ENCODE measurements around the gene FLYWCH2.

Gene FLYWCH2

DNA sequence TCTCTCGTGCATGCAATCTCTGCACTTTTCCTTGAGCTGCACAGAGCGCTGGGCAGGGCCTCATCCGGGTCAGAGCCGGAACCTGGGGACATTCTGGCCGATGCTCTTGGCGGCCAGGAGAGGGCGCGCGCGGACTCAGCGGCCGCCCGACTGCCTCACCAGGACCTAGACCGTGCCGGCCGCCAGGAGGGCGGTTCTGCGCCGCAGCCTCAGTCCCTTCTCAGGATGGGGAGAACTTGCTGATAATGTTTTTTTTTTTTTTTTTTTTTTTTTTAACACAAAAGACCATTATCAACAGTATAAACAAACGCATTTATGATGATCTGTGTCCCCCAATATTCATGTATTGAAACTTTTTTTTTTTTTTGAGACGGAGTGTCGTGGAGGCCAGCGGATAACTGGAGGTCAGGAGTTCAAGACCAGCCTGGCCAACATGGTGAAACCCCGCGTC is 8.1 kb upstream of the FLYWCH2 start (continued):
- TF ChIP-seq, protein P1, sequence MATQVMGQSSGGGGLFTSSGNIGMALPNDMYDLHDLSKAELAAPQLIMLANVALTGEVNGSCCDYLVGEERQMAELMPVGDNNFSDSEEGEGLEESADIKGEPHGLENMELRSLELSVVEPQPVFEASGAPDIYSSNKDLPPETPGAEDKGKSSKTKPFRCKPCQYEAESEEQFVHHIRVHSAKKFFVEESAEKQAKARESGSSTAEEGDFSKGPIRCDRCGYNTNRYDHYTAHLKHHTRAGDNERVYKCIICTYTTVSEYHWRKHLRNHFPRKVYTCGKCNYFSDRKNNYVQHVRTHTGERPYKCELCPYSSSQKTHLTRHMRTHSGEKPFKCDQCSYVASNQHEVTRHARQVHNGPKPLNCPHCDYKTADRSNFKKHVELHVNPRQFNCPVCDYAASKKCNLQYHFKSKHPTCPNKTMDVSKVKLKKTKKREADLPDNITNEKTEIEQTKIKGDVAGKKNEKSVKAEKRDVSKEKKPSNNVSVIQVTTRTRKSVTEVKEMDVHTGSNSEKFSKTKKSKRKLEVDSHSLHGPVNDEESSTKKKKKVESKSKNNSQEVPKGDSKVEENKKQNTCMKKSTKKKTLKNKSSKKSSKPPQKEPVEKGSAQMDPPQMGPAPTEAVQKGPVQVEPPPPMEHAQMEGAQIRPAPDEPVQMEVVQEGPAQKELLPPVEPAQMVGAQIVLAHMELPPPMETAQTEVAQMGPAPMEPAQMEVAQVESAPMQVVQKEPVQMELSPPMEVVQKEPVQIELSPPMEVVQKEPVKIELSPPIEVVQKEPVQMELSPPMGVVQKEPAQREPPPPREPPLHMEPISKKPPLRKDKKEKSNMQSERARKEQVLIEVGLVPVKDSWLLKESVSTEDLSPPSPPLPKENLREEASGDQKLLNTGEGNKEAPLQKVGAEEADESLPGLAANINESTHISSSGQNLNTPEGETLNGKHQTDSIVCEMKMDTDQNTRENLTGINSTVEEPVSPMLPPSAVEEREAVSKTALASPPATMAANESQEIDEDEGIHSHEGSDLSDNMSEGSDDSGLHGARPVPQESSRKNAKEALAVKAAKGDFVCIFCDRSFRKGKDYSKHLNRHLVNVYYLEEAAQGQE (tag by site-specific recombination; IDR thresholded peaks at IDR 0.05) = 0 out of 2 replicates have a peak, but pooled peaks have one; percentile 19
- no peak for TF ChIP-seq ZNF791 (tag by site-specific recombination; IDR thresholded peaks at IDR 0.05)
- TF ChIP-seq KLF1 (tag by site-specific recombination; IDR thresholded peaks at IDR 0.05) = no peak
- TF ChIP-seq GFI1B (tag by site-specific recombination; IDR thresholded peaks at IDR 0.05) = no peak
- no peak for TF ChIP-seq ZNF148 (tag by site-specific recombination; IDR thresholded peaks at IDR 0.05; ENCODE audit: borderline replicate concordance)
- TF ChIP-seq, protein P2, sequence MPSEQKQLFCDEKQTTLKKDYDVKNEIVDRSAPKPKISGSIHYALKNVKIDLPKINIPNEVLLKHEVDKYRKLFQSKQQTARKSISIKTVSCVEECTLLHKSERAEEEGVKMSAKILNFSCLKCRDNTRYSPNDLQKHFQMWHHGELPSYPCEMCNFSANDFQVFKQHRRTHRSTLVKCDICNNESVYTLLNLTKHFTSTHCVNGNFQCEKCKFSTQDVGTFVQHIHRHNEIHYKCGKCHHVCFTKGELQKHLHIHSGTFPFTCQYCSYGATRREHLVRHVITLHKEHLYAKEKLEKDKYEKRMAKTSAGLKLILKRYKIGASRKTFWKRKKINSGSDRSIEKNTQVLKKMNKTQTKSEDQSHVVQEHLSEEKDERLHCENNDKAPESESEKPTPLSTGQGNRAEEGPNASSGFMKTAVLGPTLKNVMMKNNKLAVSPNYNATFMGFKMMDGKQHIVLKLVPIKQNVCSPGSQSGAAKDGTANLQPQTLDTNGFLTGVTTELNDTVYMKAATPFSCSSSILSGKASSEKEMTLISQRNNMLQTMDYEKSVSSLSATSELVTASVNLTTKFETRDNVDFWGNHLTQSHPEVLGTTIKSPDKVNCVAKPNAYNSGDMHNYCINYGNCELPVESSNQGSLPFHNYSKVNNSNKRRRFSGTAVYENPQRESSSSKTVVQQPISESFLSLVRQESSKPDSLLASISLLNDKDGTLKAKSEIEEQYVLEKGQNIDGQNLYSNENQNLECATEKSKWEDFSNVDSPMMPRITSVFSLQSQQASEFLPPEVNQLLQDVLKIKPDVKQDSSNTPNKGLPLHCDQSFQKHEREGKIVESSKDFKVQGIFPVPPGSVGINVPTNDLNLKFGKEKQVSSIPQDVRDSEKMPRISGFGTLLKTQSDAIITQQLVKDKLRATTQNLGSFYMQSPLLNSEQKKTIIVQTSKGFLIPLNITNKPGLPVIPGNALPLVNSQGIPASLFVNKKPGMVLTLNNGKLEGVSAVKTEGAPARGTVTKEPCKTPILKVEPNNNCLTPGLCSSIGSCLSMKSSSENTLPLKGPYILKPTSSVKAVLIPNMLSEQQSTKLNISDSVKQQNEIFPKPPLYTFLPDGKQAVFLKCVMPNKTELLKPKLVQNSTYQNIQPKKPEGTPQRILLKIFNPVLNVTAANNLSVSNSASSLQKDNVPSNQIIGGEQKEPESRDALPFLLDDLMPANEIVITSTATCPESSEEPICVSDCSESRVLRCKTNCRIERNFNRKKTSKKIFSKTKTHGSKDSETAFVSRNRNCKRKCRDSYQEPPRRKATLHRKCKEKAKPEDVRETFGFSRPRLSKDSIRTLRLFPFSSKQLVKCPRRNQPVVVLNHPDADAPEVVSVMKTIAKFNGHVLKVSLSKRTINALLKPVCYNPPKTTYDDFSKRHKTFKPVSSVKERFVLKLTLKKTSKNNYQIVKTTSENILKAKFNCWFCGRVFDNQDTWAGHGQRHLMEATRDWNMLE (tag by site-specific recombination; conservative IDR thresholded peaks at IDR 0.05; ENCODE audit: low read depth) = no peak; the same call in 1 of the 2 replicates
- 0 out of 2 replicates have a peak, but pooled peaks have one; percentile 39 for TF ChIP-seq ZEB2 (tag by site-specific recombination; IDR thresholded peaks at IDR 0.05)
- no peak for TF ChIP-seq ZNF621 (tag by site-specific recombination; IDR thresholded peaks at IDR 0.05)
- no peak for TF ChIP-seq OSR2 (tag by site-specific recombination; IDR thresholded peaks at IDR 0.05)
- no peak for TF ChIP-seq ZNF548 (tag by site-specific recombination; IDR thresholded peaks at IDR 0.05)
- peak; percentile 25; the same call in 1 of the 2 replicates for TF ChIP-seq GLIS1 (tag by site-specific recombination; IDR thresholded peaks at IDR 0.05)
- no peak for TF ChIP-seq ZNF221 (tag by site-specific recombination; IDR thresholded peaks at IDR 0.05; ENCODE audit: borderline replicate concordance)
- TF ChIP-seq, protein P3, sequence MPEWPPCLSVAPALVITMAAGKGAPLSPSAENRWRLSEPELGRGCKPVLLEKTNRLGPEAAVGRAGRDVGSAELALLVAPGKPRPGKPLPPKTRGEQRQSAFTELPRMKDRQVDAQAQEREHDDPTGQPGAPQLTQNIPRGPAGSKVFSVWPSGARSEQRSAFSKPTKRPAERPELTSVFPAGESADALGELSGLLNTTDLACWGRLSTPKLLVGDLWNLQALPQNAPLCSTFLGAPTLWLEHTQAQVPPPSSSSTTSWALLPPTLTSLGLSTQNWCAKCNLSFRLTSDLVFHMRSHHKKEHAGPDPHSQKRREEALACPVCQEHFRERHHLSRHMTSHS (tag by site-specific recombination; IDR thresholded peaks at IDR 0.05) = no peak
- TF ChIP-seq ZNF132 (tag by site-specific recombination; IDR thresholded peaks at IDR 0.05; ENCODE audit: borderline replicate concordance) = no peak
- TF ChIP-seq ZNF423 (tag by site-specific recombination; IDR thresholded peaks at IDR 0.05) = no peak
- TF ChIP-seq ZNF529 (tag by site-specific recombination; IDR thresholded peaks at IDR 0.05; ENCODE audit: insufficient replicate concordance) = no peak
- TF ChIP-seq TCF7L2 (IDR thresholded peaks at IDR 0.05; ENCODE audit: borderline replicate concordance, low read depth, low read length) = no peak
- TF ChIP-seq ZNF473 (tag by site-specific recombination; IDR thresholded peaks at IDR 0.05) = no peak
- no peak for TF ChIP-seq ZNF585B (tag by site-specific recombination; IDR thresholded peaks at IDR 0.05)
- no peak for TF ChIP-seq ZNF624 (tag by site-specific recombination; IDR thresholded peaks at IDR 0.05)
- no peak for TF ChIP-seq ZNF157 (tag by site-specific recombination; IDR thresholded peaks at IDR 0.05)
- TF ChIP-seq ZFP37 (tag by site-specific recombination; IDR thresholded peaks at IDR 0.05) = no peak
- TF ChIP-seq ZNF174 (tag by site-specific recombination; IDR thresholded peaks at IDR 0.05) = no peak
- TF ChIP-seq PRDM4 (tag by site-specific recombination; IDR thresholded peaks at IDR 0.05) = no peak
- TF ChIP-seq ZNF449 (tag by site-specific recombination; IDR thresholded peaks at IDR 0.05) = no peak

Measured in HEK293 (cell line).